G401 (cell line): Measurements from ENCODE around the gene COLGALT1. TPM values are rescaled to one million over a fixed set of nuclear protein-coding genes. Genes with fewer than 3 reads are reported as not detected.
"Not testable (repeated sequence)": the region's sequence is repeated elsewhere in the genome, so short reads cannot be mapped to it uniquely, and the experiment has no call there.

Source experiments
- DNase-seq: peaks from one replicate; pipeline ENCODE4 v3.0.0-alpha.2; 2015; ENCODE audit warnings: low spot score
- in situ Hi-C: cut with HindIII; loops from 2 replicates; pipeline ENCODE4 v1.10.0; 2016; ENCODE audit warnings: low sequenced_read_pairs, mixed read lengths
- total RNA-seq: library from RNA; depleted of rRNA; stranded (reverse); fragments of >200 nt; shearing (Covaris generic); gene quantifications from 2 replicates; pipeline ENCODE4 v1.2.3, GENCODE V29; 2014

The COLGALT1 gene
- total RNA-seq, 1 experiment from 2014 or later, result 75.4 TPM

DNA sequence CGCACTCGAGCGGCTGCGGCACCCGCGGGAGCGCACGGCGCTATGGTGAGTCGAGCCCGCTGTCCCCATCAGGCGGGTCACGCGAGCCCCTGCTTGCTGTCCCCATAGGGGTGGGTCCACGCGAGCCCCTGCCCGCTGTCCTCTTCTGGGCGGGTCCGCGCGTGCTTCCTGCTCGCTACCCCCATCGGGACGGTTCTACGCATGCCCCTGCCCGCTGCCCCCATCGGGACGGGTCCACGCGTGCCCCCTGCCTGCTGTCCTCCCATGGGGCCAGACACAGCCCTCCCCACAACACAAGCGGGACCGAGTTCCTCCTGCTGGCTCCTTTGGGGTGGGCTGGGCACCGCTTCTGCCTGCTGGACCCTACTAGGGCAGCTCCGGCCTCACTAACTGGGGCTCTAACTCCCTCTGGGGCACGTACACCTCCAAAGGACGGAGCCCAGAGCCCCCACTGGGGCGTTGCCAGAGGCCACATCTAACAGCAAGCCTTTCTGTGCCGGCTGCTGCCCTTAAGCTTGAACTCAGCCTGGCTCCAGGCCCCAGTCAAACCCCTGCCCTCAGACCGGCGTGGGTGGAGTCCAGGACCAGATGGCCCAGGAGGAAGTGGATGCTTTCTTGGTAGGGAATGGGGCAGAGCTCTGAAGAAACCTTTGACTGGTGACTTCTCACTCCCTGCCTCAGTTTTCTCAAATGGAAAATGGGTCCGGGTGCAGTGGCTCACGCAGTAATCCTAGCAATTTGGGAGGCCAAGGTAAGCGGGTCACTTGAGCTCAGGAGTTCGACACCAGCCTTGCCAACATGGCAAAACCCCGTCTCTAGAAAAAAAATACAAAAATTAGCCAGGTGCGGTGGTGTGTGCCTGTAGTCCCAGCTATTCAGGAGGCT lies 722 bp downstream of the COLGALT1 start:
- in situ Hi-C loops, result no loop called here
- peak; percentile 62 for DNase-seq

DNA sequence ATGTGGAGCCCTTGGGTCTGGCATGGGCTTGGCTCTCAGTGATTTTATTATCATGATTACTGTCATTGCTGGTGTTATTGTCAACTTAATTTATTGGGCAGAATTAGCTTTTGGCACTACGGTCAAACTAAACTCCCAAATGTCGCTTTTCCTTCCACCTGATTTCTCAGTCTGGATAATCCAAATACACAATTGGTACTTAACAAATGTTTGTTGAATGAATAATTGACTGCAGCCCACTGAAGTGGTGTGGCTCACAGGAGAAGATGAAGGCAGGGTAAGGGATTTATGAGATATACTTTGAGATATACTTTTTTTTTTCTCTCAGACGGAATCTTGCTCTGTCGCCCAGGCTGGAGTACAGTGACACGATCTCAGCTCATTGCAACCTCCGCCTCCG lies 1.5 kb downstream of the COLGALT1 start:
- DNase-seq, result no peak
- in situ Hi-C loops, result no loop called here

DNA sequence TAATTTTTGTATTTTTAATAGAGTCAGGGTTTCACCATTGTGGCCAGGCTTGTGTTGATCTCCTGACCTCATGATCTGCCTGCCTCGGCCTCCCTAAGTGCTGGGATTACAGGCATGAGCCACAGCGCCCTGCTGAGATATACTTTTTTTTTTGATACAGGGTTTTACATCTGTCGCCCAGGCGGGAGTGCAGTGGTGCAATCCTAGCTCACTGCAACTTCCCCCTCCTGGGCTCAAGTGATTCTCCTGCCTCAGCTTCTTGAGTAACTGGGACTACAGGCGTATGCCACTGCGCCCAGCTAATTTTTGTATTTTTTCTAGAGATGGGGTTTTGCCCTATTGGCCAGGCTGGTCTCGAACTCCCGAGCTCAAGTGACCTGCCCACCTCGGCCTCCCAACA lies 2.0 kb downstream of the COLGALT1 start:
- no peak for DNase-seq
- in situ Hi-C loops, result no loop called here

GRCh38 chr19:17560205-17560595 lies 4.8 kb downstream of the COLGALT1 start:
- no peak for DNase-seq
- in situ Hi-C loops, result no loop called here

DNA sequence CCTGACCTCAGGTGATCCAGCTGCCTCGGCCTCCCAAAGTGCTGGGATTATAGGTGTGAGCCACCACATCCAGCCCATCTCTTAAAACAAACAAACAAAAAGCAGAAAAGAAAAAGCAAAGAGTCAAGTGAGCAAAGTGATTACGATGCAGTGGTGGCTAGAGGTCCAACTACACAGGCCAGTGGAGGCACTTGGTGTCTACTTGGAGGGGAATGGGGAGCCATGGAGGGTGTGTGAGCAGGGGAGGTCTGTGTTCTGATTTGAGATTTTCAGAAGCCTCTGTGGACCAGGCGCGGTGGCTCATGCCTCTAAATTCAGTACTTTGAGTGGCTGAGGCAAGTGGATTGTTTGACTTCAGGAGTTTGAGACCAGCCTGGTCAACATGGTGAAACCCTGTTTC lies 6.6 kb downstream of the COLGALT1 start:
- no peak for DNase-seq
- in situ Hi-C loops, result no loop called here

DNA sequence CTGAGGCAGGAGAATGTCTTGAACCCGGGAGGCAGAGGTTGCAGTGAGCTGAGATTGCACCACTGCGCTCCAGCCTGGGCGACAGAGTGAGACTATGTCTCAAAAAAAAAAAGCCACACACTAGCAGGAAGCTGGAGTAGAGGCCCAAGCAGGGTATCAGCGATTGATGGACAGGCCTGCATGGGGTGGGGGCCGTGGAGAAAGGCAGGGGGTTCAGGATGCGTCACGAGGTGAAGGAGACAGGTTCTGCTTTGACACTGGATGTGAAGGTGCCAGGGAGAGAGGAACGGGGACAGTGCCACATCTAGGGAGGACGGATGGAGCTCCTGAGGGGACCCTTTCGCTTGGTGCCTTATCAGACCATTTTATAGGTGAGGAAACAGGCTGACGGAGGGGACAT lies 7.1 kb downstream of the COLGALT1 start:
- in situ Hi-C loops, result no loop called here
- no peak for DNase-seq

- in situ Hi-C loops, result no loop called here
- DNase-seq, result no peak
These were observed 9.3 kb downstream of the COLGALT1 start for GRCh38 chr19:17564781-17565180.

GRCh38 chr19:17565611-17566010 lies 10.2 kb downstream of the COLGALT1 start:
- in situ Hi-C loops, result no loop called here
- DNase-seq, result no peak

DNA sequence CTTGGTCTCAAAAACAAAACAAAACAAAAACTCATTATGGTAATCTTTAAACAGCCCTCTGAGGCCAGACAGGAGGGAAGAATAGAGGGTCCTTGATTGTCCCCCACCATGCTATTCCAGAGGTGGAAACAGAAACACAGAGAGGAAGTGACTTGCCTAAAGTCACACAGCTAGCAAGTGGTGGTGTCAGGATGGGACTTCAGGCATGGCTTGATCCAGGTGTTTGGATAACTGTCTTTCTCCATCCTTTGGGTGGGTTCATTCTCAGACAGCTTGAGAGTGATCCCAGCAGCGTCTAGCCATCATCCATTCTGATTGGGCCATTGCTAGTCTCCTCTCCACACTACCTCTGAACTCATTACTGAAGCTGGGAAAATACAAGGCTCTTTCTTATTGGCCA lies 12.5 kb downstream of the COLGALT1 start:
- in situ Hi-C loops, result no loop called here
- no peak for DNase-seq

GRCh38 chr19:17570291-17570690 lies 14.8 kb downstream of the COLGALT1 start:
- DNase-seq, in situ Hi-C loops: not testable (repeated sequence)

GRCh38 chr19:17570791-17571190 lies 15.3 kb downstream of the COLGALT1 start:
- in situ Hi-C loops, result no loop called here
- no peak for DNase-seq

GRCh38 chr19:17572638-17573037 lies 17.2 kb downstream of the COLGALT1 start:
- DNase-seq, result no peak
- in situ Hi-C loops, result no loop called here

- DNase-seq, result no peak
- in situ Hi-C loops, result no loop called here
These were observed 20.7 kb downstream of the COLGALT1 start for GRCh38 chr19:17575871-17576757.

- DNase-seq, result peak; percentile 52
- in situ Hi-C loops, result no loop called here
These were observed 21.5 kb downstream of the COLGALT1 start for GRCh38 chr19:17576758-17577456.

DNA sequence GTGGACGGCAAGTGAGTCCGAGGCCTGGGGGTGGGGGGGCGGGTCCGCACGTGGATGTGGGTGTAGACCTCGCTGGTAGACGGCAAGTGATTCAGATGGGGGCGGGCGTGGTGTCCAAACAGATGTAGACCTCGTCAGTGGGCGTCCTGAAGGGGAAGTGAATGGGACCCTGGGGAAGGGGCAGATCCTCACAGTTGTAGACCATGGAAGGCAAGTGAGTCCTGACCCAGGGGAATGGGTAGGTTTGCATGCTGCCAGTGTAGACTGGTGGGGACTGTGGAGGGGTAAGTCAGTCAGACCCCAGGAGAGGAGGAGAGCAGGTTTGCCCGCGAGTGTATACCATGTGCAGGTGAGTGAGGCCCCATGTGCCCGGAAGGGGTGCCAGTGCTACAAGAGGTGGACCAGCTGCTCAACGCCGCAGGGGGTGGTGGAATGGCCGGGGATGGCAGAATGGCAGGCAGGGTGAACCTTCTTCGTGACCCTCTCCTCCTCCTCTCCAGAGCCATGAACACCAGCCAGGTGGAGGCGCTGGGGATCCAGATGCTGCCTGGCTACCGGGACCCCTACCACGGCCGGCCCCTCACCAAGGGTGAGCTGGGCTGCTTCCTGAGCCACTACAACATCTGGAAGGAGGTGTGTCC lies 22.1 kb downstream of the COLGALT1 start:
- in situ Hi-C loops, result no loop called here
- no peak for DNase-seq

DNA sequence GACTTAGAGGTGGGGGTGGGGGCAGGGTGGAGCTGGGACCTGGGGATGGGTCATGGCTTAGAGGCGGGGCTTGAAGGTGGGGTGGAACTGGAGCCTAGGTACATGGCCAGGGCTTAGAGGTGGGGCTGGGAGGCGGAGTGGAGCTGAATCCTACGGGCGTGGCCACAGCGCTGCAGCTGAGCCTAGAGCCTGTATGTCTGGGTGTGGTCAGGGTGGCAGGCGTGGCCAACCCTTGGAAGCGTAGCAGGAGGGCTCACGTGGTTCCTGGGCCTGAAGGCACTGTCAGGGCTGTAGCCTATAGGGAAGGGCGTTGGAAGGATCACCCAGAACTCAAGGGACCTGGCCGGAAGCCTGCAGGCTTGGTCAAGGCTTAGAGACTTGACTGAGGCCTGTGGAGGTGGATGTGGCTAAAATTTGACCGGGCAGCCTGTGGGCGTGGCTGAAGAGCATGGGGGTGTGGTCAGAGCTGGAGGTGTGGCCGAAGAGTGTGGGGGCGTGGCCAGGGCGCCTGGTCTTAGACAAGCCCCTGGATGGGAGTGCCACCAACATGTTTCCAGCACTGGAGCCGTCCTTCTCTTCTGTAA lies 24.3 kb downstream of the COLGALT1 start:
- in situ Hi-C loops, result no loop called here
- peak; percentile 48 for DNase-seq

- in situ Hi-C loops, result no loop called here
These were observed 25.2 kb downstream of the COLGALT1 start for GRCh38 chr19:17580470-17581144.

DNA sequence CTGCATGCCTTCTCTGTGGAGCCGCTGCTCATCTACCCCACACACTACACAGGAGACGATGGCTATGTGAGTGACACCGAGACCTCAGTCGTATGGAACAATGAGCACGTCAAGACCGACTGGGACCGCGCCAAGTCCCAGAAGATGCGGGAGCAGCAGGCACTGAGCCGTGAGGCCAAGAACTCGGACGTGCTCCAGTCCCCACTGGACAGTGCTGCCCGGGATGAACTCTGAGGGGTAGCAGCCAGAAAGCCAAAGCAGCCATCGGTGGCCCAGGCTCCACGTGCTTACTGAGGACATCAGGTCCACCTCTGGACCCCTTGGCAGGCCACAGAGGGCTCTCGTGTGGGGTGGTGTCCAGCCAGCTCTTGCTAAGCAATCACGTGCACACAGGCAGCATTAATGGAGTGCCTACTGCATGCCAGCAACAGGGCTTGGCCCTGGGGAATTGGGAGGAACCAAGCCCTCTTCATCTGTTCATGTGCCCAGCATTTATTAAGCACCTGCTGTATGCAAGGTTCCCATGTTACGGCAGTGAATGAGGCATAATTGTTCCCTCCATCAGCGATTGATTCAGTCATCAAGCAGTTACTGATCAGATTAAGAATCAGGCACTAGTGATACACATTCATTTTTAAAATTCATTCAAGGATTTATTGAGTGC lies 25.9 kb downstream of the COLGALT1 start:
- DNase-seq, result no peak

More at GRCh38 chr19:17580470-17581144, 25.2 kb downstream of the COLGALT1 start:
- no peak for DNase-seq

More for the DNA sequence above, 25.9 kb downstream of the COLGALT1 start:
- in situ Hi-C loops, result no loop called here
